ENCODE measurements around the gene LRRK1.

Gene LRRK1

DNA sequence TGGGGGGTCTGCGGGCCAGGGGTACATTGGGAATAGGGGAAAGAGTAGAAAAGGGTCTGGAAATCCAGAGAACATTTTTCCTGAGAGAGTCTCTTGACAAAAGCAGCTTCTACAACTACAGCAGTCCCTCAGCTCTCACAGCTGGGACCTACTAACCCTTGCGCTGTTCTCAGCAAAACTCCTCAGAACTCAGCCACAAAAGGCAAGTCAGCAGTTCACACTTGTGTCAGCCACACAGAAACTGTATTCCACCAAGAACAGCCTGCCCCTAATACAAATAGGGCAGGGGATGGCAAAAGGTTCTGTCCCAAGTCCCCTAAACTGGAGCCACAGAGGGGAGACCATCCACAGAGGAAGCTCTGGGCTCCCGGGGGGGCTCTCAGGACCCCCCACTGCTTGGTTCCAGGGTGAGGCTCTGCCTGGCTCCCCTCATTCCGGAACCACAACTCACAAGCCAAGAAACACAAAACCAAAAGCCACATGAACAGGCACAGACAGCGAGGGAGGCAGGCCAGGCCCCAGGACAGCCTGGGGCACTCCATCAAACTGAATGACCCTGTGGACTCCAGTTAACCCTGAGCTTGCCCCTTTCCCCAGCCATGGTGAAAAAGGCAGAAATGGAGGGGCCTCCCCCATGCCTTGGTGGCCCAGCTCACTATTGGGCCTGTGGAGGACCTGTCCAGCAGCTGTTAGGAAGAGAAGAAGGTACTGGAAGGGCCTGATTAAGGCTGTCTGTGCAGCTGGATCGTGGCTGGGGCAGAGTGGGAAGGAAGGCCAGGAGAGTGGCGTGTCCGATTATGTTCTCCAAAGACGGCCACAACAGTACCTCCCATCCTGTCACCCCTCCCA lies 170.6 kb downstream of the LRRK1 start:
- TF ChIP-seq POLR2AphosphoS5 (IDR thresholded peaks at IDR 0.05; ENCODE audit: low read depth, low read length) = no peak
- TF ChIP-seq TAF1 (IDR thresholded peaks at IDR 0.05; ENCODE audit: borderline replicate concordance, insufficient read depth, low read length) = no peak
- TF ChIP-seq SIN3A (IDR thresholded peaks at IDR 0.05; ENCODE audit: borderline replicate concordance, insufficient read depth, low read length) = no peak
- TF ChIP-seq, protein P1, sequence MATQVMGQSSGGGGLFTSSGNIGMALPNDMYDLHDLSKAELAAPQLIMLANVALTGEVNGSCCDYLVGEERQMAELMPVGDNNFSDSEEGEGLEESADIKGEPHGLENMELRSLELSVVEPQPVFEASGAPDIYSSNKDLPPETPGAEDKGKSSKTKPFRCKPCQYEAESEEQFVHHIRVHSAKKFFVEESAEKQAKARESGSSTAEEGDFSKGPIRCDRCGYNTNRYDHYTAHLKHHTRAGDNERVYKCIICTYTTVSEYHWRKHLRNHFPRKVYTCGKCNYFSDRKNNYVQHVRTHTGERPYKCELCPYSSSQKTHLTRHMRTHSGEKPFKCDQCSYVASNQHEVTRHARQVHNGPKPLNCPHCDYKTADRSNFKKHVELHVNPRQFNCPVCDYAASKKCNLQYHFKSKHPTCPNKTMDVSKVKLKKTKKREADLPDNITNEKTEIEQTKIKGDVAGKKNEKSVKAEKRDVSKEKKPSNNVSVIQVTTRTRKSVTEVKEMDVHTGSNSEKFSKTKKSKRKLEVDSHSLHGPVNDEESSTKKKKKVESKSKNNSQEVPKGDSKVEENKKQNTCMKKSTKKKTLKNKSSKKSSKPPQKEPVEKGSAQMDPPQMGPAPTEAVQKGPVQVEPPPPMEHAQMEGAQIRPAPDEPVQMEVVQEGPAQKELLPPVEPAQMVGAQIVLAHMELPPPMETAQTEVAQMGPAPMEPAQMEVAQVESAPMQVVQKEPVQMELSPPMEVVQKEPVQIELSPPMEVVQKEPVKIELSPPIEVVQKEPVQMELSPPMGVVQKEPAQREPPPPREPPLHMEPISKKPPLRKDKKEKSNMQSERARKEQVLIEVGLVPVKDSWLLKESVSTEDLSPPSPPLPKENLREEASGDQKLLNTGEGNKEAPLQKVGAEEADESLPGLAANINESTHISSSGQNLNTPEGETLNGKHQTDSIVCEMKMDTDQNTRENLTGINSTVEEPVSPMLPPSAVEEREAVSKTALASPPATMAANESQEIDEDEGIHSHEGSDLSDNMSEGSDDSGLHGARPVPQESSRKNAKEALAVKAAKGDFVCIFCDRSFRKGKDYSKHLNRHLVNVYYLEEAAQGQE (IDR thresholded peaks at IDR 0.05; ENCODE audit: insufficient read depth in 1 of 2, low read depth in 2 of 2, low read length in 2 of 2) = peak; percentile 45 to 72; a peak in 3 of 4 replicates

DNA sequence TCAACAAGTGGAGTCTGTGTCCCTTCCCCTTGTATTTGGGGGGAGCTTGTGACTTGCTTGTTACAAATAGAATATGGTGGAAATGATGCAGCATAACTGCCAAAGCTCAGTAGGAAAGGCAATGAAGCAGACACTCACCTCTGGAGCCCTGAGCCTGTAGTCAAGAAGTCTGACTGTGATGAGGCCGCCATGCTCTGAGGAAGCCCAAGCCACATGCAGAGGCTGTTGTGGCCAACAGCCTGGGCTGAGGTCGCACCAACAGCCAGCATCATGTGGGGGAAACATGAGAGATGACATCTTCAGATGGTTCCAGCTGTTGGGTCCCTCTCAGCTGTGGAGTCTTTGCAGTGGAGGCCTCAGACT lies 171.3 kb downstream of the LRRK1 start:
- TF ChIP-seq TAF1 (IDR thresholded peaks at IDR 0.05; ENCODE audit: borderline replicate concordance, insufficient read depth, low read length) = no peak
- no peak for TF ChIP-seq POLR2AphosphoS5 (IDR thresholded peaks at IDR 0.05; ENCODE audit: low read depth, low read length)
- TF ChIP-seq SIN3A (IDR thresholded peaks at IDR 0.05; ENCODE audit: borderline replicate concordance, insufficient read depth, low read length) = no peak
- TF ChIP-seq, protein P1 (IDR thresholded peaks at IDR 0.05; ENCODE audit: insufficient read depth in 1 of 2, low read depth in 2 of 2, low read length in 2 of 2) = no peak
- no peak for TF ChIP-seq FOXP2 (optimal IDR thresholded peaks at IDR 0.05; ENCODE audit: borderline replicate concordance, extremely low read depth, extremely low read length, insufficient read depth)

DNA sequence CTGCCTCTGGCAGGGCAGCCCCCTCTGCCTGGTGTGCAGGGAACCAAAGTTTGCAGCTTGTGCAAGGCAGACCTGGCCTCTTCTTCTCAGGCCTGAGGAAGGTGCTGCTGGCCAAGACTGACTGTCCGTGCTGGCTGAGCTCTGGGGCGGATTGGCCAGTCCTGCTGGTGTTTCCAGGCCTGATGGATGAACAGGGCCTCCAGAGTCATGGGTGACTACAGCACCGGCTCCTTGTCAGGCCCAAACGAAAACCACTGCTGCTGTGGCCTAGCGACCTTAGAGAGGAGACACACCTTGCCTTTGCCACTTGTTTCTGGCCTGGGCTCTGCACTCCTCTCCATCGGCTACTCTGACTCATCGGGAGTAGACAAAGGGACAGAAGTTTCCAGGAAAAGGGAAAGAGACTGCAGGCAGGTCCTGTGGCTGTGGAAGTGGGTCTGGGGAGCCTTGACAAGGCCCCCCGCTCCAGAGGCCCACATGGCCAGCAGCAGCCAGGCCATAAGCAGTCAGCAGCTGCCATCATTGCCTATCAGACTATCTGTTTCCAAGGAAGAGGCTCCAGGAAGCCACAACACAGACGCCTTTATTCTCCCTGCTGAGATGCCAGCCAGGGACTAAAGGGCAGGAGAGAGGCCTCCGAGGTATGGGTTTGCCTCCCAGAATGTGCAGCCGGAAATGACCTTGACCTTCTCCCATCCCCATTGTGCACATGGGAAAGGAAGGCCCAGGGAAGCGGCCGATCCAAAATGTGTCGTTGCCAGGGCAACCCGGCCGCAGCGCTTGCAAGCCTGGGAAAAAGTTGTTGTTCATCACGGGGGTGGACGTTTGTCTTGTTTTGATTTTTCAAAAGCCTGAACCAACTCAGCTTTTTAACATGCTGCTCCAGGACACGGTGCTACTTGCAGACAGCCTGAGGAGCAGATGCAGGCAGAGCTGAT lies 172.2 kb downstream of the LRRK1 start:
- TF ChIP-seq FOXP2 (optimal IDR thresholded peaks at IDR 0.05; ENCODE audit: borderline replicate concordance, extremely low read depth, extremely low read length, insufficient read depth) (no peak), SIN3A (IDR thresholded peaks at IDR 0.05; ENCODE audit: borderline replicate concordance, insufficient read depth, low read length) (no peak), POLR2AphosphoS5 (IDR thresholded peaks at IDR 0.05; ENCODE audit: low read depth, low read length) (no peak), TAF1 (IDR thresholded peaks at IDR 0.05; ENCODE audit: borderline replicate concordance, insufficient read depth, low read length) (no peak)
- TF ChIP-seq, protein P1 (IDR thresholded peaks at IDR 0.05; ENCODE audit: insufficient read depth in 1 of 2, low read depth in 2 of 2, low read length in 2 of 2) = no peak

DNA sequence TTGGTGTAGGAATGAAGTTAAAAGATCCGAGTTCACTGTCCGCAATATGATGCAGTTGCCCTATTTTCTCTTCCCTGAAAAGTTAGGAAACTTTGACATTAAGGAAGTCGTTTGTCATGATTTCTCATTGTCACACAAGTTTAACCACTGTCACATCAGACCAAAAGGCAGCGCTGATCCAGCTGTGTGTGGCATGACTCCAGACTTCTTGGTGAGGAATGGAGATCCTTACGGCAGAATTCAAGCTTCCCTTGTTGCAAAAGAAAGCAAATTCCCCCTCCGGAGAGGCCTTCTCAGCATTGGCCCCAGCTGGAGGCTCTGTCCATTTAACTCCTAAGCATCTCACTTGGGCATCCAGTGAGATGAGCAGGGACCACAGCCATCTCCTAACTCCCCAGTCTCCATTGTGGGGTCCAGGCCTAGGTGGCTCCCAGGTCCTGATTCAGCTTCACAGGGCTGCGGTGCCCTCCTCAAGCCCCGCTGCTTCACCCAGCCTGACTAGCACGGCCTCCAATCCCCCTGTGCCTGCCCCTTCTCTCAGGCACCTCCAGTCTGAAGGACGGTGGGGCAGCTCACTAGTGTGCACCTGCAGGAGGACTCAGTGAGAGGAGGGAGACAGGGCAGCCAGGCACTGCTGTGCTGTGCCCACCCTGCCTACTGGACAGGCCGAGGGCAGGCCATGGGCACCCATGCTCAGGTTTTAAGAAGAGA lies 173.2 kb downstream of the LRRK1 start:
- TF ChIP-seq, protein P1 (IDR thresholded peaks at IDR 0.05; ENCODE audit: insufficient read depth in 1 of 2, low read depth in 2 of 2, low read length in 2 of 2) = no peak
- no peak for TF ChIP-seq POLR2AphosphoS5 (IDR thresholded peaks at IDR 0.05; ENCODE audit: low read depth, low read length)
- no peak for TF ChIP-seq TAF1 (IDR thresholded peaks at IDR 0.05; ENCODE audit: borderline replicate concordance, insufficient read depth, low read length)
